NCI-H748 (cell line): Measurements from ENCODE around the gene TFEB.
"Not testable (repeated sequence)": the region's sequence is repeated elsewhere in the genome, so short reads cannot be mapped to it uniquely, and the experiment has no call there.

Source experiments
- DNase-seq: peaks from one replicate; lab custom pipeline; 2025; ENCODE audit not compliant: unreplicated experiment; lab: John Stamatoyannopoulos, UW

TFEB gene

DNA sequence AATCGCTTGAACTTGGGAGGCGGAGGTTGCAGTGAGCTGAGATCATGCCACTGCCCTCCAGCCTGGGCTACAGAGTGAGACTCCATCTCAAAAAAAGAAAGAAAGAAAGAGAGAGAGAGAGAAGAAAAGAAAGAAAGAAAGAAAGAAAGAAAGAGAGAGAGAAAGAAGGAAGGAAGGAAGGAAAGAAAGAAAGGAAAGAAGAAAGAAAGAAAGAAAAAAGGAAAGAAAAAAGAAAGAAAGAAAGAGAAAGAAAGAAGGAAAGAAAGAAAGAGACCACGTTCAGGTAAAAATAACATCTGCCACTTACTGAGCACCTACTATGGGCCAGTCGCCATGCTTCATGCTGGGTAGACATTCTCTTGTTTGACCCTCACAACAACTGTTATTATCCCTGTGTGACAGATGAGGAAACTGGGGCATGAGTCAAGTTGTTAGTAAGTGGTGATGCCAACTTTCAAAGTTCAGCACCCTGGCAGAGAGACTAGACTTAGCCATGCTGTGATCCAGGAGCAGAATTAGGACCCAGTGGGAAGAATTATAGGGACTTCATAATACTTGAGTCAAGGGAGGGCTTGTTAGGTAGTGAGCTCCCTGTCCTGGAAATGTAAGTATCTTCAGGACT lies 30.7 kb upstream of the TFEB start:
- DNase-seq: not testable (repeated sequence)

GRCh38 chr6:41763470-41763869 lies 28.1 kb upstream of the TFEB start:
- DNase-seq: peak; percentile 66

GRCh38 chr6:41759905-41760579 lies 24.6 kb upstream of the TFEB start:
- DNase-seq: no peak

DNA sequence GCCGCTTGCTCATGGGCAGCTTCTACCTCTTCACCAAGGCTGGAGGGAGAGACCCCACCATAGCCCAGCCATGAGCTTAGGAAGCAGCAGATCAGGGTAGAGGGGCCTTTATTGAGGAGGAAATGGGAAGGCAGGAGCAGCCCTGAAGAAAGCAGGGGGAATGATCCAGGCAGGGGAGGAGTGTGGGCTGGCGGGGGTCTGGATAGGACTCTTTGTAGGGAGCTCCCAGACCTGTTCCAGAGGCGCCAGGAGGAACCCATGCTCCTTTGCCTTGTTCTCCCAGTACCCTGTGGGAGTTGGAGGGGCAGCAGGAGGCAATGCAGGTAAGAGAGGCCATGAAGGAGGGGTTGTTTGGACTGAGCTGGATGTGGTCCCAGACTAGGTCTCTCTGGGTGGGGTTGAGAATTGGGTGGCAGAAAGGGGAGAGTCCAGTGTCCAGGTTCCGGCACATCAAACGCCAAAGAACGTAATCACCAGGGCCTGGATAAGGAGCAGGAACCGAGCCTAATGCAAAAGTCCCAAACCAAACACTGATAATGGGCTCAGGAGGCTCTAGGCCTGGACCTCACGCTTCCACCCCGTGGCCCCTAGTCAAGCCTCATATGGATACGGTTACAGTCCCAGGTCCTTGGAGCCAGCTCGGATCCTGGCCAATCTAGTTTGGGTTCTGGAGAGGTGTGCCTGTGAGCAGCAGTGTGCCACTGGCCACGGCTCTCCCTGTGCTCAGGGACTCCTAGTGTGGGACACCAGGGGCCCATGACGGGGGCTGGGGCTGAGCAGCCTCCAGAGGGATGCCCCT lies 23.9 kb upstream of the TFEB start:
- DNase-seq: no peak

DNA sequence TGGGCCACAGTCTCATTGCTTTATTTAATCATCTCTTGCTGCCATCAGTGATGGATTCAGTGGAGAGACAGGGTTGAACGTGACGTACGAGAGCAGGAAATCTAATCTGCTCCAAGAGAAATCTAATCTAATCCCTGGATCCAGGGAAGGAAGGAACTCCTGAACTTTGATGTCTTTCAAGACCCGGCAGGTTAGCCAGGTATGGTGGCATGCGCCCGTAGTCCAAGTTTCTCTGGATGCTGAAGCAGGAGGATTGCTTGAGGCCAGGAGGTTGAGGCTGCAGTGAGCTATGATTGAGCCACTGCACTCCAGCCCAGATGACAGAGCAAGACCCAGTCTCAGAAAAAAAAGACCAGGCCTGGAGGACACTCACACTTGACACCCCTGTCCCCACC lies 23.2 kb upstream of the TFEB start:
- DNase-seq: no peak

DNA sequence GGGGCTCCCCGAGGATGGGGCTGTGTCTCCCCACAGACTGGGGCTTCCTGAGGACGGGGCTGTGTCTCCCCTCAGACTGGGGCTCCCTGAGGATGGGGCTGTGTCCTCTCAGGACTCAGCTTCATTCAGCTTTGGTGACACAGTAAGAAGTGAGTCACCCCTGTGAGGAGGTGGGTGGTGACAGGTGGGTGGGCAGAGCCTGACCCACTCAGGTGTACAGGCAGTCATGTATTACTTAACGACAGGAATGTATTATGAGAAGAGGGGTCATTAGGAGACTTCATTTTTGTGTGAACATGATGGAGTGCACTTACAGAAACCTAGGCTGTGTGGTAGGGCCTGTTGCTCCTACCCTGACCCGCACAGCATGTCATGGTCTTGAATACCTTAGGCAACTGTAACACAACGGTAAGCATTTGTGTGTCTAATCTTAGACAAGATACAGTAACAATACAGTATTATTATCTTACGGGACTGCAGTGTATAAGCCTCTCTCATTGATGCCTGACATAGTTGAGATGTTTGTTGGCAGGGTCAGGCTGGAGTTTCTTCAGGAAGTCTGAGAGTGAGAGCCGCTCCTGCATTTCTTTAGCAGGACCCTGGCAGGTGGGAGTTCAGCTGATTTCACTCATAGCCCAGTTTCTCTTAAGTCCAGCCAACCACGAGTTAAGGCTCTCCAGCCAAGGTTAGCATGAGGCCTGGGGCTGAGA lies 22.7 kb upstream of the TFEB start:
- DNase-seq: no peak

- DNase-seq: no peak
Measured at GRCh38 chr6:41757271-41757670, 21.9 kb upstream of the TFEB start.

GRCh38 chr6:41756354-41756753 lies 20.9 kb upstream of the TFEB start:
- DNase-seq: no peak

GRCh38 chr6:41755895-41756294 lies 20.5 kb upstream of the TFEB start:
- no peak for DNase-seq

GRCh38 chr6:41750374-41750773 lies 15.0 kb upstream of the TFEB start:
- no peak for DNase-seq

- no peak for DNase-seq
Measured at GRCh38 chr6:41748542-41748941, 13.1 kb upstream of the TFEB start.

DNA sequence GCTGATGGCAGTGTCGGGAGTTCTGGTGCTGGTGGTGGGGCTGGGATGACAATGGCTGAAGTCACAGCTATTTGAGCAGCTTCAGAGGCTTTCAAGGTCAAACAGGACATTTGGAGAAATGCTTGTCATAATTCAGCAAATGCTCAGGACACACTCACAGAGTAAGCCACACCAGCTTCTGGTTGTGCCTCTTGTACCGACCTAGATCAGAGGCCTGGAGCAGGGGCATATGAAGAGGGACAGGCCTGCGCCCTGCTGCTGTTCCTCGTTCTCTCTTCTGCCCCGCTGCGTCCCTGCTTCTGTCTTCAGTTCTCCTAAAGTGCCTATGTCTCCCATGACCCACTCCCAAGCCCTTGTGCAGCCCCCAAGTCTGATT lies 12.7 kb upstream of the TFEB start:
- DNase-seq: no peak

- no peak for DNase-seq
Measured at GRCh38 chr6:41747256-41748101, 12.1 kb upstream of the TFEB start, which contains the start of gene PGC. Gene PGC, minus strand, starts transcription at chr6:41747397. Its CDS starts 63 bp downstream, at chr6:41747334.

- no peak for DNase-seq
Measured at GRCh38 chr6:41746107-41746506, 10.7 kb upstream of the TFEB start.

DNA sequence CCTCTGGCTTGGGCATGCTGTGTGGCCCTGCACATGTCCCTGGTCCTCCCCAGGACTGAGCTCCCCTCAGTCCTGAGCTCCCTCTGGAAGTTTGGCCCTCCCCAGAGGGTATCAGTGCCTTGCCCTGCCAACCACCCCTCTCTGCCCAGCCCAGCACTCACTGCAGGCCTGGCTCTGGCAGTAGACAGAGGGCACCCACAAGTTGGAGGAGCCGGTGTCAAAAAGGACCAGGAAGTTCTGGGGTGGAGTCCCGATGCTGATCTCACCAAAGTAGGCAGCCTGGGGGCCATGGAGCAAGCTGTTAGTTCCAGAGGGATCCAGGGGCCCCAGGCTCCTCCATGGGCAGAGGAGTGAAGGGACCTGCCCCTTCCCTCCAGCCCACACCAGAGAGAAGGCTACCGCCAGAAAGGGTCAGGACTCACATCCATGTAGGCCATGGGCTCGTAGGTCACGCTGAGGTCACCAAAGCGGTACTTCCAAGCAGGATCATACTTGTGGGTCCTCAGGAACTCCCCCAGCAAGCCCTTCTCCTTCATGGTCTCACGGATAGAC lies 8.9 kb upstream of the TFEB start:
- DNase-seq: no peak

DNA sequence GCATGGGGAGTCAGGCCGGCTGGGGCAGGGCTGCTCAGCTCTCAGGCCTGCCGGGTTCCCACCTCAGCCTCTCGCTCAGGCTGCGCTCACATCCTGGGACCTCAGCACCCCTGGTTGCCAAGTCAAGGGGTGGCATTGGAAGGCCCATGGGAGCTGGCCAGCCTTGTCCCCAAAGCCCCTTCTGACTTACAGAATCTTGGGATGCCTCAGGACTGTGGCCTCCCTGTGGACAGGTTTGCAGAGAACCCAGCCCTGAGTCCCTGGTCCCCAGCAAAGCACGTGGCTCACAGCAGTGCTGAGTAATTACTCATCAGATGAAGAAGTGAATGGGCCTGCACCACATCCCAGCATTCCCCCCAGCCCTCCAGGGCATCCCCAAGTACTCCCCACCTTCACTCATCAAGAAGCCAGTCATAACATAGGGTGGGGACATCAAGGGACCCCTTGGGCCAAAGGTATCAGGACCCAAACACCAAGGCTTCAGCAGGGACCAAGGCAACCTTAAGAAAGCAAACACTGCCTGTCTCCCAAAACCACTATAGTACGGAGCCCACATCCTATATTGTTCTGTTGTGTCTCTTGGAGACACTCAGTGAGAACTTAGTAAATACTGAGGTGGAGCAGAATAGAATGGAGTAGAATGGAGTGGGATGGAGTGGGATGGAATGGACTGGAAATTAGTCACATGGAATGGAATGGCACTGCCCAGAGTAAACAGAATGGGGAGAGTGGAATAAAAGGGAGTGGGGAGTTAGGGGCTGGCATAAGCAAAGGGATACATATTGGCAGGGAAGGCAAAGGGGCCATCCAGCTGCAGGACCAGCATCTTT lies 8.2 kb upstream of the TFEB start:
- no peak for DNase-seq

GRCh38 chr6:41741625-41742490 lies 6.5 kb upstream of the TFEB start:
- DNase-seq: no peak

DNA sequence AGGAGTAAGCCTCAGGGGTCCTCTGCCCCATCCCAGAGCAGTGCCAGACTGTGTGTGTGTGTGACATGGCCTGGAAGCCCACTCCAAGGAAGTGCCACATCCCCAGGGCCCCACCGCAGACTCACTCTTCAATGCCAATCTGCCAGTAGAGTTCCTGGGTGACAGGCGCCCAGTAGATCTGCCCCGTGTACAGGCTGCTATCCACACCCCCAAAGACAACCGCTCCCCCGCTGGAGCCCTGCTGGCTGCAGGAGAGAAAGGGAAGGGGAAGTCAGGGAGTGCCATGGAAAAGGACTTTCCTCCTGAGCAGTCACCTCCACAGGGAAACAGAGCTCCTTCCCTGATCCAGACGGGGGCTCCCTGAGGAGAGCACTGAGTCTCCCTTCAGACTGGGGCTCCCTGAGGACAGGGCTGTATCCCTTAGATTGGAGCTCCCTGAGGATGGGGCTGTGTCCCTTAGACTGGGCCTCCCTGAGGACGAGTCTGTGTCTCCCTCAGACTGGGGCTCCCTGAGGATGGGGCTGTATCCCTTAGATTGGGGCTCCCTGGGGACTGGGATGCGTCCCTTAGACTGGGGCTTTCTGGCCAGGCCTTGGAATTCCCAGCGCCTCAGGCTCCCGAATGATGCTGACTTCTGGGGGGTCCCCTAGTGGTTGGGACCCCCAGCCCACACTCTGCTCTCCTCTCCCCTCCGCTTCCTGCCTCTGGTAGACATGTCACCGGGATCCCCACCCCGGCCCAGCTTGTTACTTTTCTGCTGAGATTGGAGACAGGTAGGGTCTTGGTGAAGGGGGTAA lies 5.2 kb upstream of the TFEB start:
- DNase-seq: no peak
